HG02943 (cell line): ENCODE measurements around the gene SPATA13.
A peak's percentile ranks its signal among the peaks of the same experiment; 100 is the strongest.

Experiments used
- ATAC-seq: cut with Tn5 transposase; IDR thresholded peaks from one replicate; pipeline ENCODE4 v1.9.1; 2021; ENCODE audit warnings: mild to moderate bottlenecking, low read depth, moderate library complexity; ENCODE audit not compliant: unreplicated experiment

SPATA13 gene

GRCh38 chr13:24138911-24139310 lies 21.6 kb upstream of the SPATA13 start:
- no peak for ATAC-seq

DNA sequence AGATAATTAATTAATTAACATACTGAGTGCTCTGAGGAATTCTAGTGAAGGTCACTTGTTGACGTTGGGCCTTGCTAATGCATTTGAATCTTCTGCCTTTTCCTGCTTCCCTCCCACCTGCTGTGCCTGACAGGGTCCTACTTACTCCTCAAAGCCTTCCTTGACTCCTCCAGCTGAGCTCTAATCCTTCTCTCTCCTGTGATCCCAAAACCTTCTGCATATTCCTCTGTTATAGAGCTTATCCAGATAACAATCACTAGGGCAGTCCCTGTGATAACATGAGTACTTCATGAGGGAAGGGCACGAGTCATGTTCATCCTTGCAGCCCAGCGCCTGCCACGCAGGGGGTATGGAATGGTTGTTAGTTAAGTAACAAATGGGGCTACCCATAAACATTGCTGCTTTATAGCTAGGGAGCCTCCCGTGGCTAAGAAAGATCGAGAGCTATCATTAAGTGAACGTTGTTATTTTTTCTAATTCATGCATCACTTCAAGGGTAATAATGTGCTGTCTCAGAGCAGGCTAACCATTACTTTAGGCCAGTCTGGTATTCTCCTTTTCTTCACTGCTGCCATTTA lies 19.1 kb upstream of the SPATA13 start:
- ATAC-seq = no peak

DNA sequence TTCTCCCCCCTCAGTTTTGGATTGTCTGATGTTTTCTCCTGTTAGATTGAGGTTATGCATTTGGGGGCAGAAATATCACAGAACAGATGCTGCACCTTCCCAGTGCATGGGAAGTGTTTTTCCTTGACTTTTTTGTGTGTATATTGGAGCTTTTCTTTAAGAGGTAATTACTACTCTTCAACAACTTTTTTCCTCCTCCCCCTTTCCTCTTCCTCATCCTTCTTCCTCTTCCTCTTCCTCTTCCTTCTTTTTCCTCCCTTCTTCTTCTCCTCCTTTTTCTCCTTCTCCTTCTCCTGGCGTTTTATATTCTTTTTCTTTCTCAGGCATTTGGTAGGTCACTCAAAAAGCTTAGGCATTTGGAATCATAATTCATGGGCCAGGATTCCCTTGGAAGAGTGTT lies 18.1 kb upstream of the SPATA13 start:
- no peak for ATAC-seq

- no peak for ATAC-seq
Measured at GRCh38 chr13:24142886-24143285, 17.6 kb upstream of the SPATA13 start.

DNA sequence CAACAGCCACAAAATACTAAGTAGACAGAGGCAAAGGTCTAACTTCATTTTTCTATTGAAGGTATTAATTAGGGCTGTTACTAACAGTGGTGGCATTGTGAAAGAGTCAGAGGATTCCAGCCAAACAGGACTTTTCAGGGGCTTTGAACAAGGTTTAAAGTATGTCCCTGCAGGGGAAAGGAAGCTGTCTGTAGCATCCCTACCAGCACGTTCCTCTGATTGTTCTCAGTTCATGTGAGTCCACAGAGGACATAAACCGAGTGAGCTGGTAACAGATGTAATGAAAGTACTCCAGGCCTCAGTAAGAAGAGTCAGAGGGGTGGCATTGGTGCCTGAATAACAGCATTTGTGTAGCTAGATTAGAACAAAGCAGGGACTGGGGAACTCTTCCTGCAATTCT lies 15.3 kb upstream of the SPATA13 start:
- no peak for ATAC-seq

GRCh38 chr13:24145674-24146073 lies 14.8 kb upstream of the SPATA13 start:
- ATAC-seq = no peak

GRCh38 chr13:24146961-24147569 lies 13.5 kb upstream of the SPATA13 start:
- ATAC-seq = no peak

GRCh38 chr13:24147570-24147963 lies 13.0 kb upstream of the SPATA13 start:
- ATAC-seq = peak; percentile 98

DNA sequence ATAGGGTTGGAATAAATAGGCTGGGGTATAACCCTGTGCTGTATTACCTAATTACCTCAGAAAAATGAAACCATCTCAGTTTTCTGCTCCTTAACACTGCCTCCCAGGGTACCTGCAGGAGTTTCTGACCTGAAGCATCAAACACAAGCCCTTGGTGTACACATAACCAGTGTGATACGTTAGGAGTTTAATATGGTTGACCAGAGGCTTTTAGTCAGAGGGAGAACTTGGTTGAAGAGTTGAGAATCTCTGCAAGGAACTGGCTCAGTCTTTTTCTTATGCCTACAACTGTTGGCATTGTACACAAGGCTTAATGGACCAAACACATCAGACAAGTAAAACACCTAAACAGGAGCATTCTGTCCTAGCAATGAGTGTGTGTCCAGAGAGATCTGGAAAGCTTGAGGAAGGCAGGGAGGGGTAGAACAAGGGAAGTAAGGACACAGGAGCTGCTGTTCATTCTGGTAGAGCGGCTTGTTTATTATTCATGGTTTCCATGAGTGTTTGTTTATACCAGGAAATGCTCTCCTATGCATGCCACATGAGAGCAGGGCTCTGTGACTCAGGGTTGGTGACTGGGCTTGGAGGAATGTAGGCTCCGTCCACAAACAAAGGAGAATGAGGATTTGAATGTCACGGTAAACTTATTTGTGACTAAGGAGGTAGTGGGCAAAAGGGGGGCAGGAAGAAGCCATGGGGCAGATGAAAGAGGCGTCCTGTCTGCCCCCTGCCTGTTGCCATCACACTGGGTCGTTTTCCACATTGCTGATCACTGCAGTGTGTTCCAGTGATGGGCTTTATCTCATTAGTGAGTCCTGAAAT lies 11.9 kb upstream of the SPATA13 start:
- no peak for ATAC-seq

DNA sequence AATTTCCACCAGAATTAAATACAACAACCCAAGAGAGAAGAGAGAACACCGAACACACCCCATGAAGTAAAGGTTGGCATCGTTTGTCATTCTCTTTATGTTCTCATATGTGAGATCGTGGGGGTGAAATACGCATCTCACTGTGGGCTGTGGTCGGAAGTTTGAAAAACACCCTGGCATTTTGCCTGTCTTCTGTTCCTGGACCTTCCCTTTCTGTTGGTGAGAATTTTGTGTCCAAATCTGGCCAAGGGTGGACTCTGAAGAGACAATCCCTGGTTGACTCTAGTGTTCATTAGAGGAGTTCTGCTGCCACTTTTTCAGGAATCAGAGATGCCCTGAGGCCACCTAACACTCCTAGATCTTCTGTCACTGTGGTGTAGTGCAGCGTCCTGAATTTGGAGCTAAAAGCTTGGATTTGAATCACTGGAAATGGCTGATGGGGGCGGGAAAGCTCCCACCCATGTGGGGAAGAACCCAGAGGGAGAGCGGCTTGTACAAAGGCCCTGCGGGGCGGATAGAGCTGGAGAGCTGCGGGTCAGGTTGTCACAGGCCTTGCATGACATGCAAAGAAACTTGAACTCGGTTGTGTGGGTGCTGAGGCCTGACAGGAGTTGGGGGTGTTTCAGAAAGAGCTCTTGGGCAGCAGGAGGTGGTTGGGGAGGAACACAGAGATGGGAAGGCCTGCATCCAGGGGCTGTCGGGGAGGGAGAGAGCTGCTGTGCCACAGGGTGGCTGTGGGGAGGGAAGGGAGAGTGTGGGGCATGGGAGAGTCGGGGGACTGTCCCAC lies 11.1 kb upstream of the SPATA13 start:
- ATAC-seq = no peak

GRCh38 chr13:24150572-24150971 lies 9.9 kb upstream of the SPATA13 start:
- no peak for ATAC-seq

DNA sequence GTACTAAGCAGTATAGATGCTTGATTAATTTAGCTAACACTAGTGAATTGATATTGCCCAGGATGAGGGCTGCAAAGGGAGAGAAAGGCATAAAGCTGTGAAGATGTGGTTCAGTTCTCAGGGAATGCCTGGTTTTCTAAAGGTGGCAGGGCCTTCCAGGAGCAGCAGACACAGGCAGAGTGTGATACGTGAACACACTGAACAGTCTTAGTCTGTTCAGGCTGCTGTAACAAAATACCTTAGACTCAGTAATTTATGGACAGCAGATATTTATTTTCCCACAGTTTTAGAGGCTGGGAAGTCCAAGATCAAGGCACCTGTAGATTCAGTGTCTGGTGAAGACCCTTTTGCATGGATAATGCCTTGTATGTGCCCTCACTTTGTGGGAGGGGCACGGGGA lies 8.7 kb upstream of the SPATA13 start:
- ATAC-seq = no peak

GRCh38 chr13:24152292-24153214 lies 8.0 kb upstream of the SPATA13 start:
- no peak for ATAC-seq

DNA sequence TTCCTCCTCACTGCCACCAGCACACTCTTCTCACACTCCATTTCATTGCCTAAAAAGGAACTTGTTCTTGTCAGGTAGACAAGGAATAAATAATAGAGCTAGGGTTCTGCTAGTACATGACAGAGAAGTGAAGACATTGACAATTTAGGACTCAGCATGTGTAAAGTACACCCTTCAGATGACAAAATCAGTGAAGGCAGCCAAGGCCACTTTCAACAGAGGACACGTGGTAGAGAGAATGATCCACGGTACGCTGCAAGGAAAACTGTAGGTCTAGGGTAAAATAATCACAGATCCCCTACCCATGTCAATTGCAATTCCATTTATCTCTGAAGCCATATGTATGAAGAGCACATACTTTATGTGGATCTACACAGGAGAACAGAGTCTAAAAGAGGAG lies 7.2 kb upstream of the SPATA13 start:
- ATAC-seq = no peak

DNA sequence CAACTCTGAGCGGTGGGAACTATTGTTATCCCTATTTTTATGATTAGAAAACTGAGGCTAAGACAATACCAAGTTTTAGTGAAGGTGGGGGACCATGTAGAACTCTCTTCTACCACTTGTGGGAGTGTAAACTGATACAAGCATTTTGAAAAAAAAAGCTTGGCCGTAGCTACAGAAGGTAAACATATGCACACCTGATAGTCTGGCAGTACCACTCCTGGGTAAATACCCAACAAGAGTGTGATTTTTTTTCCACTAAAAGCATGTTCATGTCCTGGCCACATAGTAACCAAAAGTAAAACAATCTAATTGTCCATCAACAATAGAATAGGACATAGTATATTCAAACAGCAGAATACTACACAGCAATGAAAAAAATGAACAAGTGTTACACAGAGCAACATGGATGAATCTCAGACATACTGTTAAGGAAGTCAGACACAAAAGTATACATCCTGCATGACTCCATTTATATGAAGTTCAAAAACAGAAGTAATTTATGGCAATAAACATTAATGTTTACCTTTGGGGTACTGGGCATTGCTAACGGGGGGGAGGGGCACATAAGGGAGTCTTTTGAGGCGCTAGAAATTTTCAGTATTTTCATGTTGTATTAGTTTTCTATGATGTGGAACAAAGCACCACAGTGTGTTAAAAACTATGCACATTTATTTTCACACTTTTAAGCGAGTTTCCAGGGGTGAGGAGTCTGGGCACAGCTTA lies 6.4 kb upstream of the SPATA13 start:
- no peak for ATAC-seq

DNA sequence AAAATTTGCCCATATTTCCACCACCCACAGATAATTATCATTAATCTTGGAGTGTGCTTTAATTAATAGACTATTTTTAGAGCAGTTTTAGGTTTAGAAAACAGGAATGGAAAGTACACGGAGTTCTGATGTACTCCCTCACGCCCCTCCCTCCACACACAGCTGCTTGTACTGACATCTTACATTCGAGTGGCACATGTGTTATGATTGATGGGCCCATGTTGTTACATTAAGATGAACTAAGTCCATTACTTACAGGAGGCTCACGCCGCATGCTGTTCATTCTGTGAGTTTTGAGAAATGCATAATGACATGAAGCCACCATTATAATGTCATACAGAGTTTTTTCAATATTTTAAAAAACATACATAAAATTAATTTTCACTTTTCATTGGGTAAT lies 1.2 kb upstream of the SPATA13 start:
- ATAC-seq = no peak

- peak; percentile 45 for ATAC-seq
Measured at GRCh38 chr13:24161010-24161775, 673 bp downstream of the SPATA13 start.

DNA sequence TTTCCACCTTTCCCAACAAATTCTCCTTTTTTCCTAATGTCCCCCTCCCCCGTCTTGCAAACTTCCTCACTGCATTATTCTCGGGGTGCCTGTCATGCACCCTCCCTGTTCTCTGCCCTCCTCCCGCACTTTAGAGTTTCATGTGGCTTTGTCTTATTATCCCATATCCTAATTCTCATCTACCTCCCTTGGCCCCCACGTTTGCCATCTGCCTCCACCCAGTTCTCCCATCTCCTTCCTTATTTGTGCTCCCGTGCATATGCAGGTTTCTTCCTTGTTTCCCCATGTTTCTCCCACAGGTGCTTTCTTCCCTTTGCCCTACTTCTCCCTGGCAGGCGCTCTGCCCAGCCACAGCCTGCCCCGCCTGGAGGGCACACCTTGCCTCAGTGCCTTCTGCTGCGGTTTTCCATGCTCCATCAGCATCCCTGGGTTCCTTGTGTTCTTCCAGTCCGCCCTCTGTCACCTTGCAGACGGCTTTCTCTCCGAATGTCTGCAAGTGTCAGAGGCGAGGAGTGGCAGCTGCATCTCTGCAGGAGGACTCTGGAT lies 1.5 kb downstream of the SPATA13 start:
- ATAC-seq = no peak
